Activated CD8-positive, alpha-beta T cell treated with anti-CD3 and anti-CD28 coated beads for 36 hours (primary cell): ENCODE results near the gene PKDCC. TPM values are rescaled to one million over a fixed set of nuclear protein-coding genes. Genes with fewer than 3 reads are reported as not detected.

Experiments
- ATAC-seq: fragments of 200-7000 bp; cut with Tn5 transposase; one replicate; pipeline ENCODE4 v1.10.0; 2021; ENCODE audit warnings: mild to moderate bottlenecking, moderate library complexity
- CTCF ChIA-PET: fragments of 350-600 bp; sonication (Branson Sonifier 250); formaldehyde crosslinking; loops from one replicate; lab custom pipeline; 2021; ENCODE audit warnings: antibody characterized with exemption; lab: Charles Lee
- POLR2A ChIA-PET: fragments of 350-600 bp; sonication (Branson Sonifier 250); formaldehyde crosslinking; loops from one replicate; lab custom pipeline; 2021; ENCODE audit warnings: antibody characterized with exemption; lab: Charles Lee
- DNase-seq: peaks from one replicate; pipeline ENCODE4 v3.0.0-alpha.2; 2020
- H3K27ac Mint-ChIP-seq: one replicate; pipeline ENCODE4 v1.8.0; 2021; ENCODE audit warnings: mild to moderate bottlenecking, mixed read lengths
- H3K27me3 Mint-ChIP-seq: one replicate; pipeline ENCODE4 v1.8.0; 2021; ENCODE audit warnings: mixed read lengths
- H3K36me3 Mint-ChIP-seq: one replicate; pipeline ENCODE4 v1.8.0; 2021; ENCODE audit warnings: low read depth, mixed read lengths
- H3K4me1 Mint-ChIP-seq: one replicate; pipeline ENCODE4 v1.8.0; 2021; ENCODE audit warnings: low read depth, mixed read lengths
- H3K4me3 Mint-ChIP-seq: one replicate; pipeline ENCODE4 v1.8.0; 2021; ENCODE audit warnings: mild to moderate bottlenecking, moderate library complexity, mixed read lengths
- H3K9me3 Mint-ChIP-seq: one replicate; pipeline ENCODE4 v1.8.0; 2021; ENCODE audit warnings: mixed read lengths
- intact Hi-C: fragments of 100-400 bp; cut with micrococcal nuclease; formaldehyde crosslinking; loops from one replicate; pipeline ENCODE4 v1.10.0; 2022
- total RNA-seq, 2 experiments: library from RNA; stranded (reverse); gene quantifications; one replicate each; pipeline ENCODE4 v1.2.3, GENCODE V29; 2021
- TF ChIP-seq, protein P1 (sequence below): fragments of 200-600 bp; IDR thresholded peaks from one replicate; pipeline ENCODE4 v1.8.0; 2022; ENCODE audit warnings: antibody characterized with exemption, mild to moderate bottlenecking

PKDCC gene
- total RNA-seq, 2 experiments from 2014 or later: not detected

DNA sequence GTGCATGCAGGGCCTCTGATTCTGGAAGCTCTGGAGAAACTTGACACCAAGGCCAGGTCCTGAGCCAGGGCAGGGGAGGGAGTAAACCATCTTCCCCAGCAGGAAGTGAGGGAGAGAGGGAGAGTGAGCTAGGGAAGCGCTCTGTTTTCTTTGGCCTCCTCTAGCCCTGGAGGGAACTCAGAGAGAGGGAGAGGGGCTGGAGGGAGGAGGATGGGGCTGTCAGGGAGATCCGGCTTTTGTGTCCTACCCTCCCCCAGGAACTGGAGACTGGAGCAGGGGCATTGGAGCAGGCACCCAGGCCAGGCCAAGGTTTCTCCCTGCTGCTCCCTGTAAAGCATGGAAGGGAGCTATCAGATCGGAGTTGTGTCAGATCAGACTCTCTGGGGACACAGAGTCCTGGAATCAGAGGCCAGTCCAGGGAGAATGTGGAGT lies 22.7 kb upstream of the PKDCC start:
- H3K27me3 Mint-ChIP-seq: peaks cover 11% of the 10 kb centered on the region
- no peaks in the 10 kb centered on the region for H3K36me3 Mint-ChIP-seq
- TF ChIP-seq, protein P1, sequence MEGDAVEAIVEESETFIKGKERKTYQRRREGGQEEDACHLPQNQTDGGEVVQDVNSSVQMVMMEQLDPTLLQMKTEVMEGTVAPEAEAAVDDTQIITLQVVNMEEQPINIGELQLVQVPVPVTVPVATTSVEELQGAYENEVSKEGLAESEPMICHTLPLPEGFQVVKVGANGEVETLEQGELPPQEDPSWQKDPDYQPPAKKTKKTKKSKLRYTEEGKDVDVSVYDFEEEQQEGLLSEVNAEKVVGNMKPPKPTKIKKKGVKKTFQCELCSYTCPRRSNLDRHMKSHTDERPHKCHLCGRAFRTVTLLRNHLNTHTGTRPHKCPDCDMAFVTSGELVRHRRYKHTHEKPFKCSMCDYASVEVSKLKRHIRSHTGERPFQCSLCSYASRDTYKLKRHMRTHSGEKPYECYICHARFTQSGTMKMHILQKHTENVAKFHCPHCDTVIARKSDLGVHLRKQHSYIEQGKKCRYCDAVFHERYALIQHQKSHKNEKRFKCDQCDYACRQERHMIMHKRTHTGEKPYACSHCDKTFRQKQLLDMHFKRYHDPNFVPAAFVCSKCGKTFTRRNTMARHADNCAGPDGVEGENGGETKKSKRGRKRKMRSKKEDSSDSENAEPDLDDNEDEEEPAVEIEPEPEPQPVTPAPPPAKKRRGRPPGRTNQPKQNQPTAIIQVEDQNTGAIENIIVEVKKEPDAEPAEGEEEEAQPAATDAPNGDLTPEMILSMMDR: no peak
- intact Hi-C loops: no loop called here
- H3K4me3 Mint-ChIP-seq: no peak overlapping the region
- no peaks in the 10 kb centered on the region for H3K4me1 Mint-ChIP-seq
- POLR2A ChIA-PET: interaction anchor here (0.9 kb wide), 1 partner anchor 11 kb away, joined by 3 read pairs; no protein-coding TSS in a partner anchor
- ATAC-seq (no peak), DNase-seq (no peak)
- H3K9me3 Mint-ChIP-seq: no peaks in the 10 kb centered on the region
- CTCF ChIA-PET: no interaction called here
- H3K27ac Mint-ChIP-seq: no peak overlapping the region

DNA sequence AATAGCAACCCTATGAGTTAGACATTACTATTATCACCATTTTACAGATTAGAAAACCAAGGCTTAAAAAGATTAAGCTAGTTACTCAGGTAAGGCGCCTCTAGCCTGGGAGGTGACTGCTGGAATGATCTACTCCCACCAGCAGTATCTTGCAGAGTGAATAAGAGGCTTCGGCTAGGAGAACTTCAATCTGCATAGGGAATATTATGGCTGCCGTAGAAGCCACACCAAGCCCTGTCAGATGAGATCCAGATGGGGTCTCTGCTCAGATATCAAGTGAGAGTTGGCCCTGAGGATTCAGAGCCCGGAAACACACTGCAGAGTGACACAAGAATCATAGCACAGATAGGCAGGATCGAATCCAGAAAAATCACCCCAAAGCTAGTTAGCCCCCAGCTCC lies 21.5 kb upstream of the PKDCC start:
- no peak overlapping the region for H3K4me3 Mint-ChIP-seq
- no peak overlapping the region for H3K27ac Mint-ChIP-seq
- DNase-seq: no peak
- ATAC-seq: no peak
- TF ChIP-seq, protein P1: no peak
- POLR2A ChIA-PET: no interaction called here
- H3K4me1 Mint-ChIP-seq: no peaks in the 10 kb centered on the region
- CTCF ChIA-PET: no interaction called here
- peaks cover 11% of the 10 kb centered on the region for H3K27me3 Mint-ChIP-seq
- intact Hi-C loops: no loop called here
- H3K36me3 Mint-ChIP-seq: no peaks in the 10 kb centered on the region
- no peaks in the 10 kb centered on the region for H3K9me3 Mint-ChIP-seq

DNA sequence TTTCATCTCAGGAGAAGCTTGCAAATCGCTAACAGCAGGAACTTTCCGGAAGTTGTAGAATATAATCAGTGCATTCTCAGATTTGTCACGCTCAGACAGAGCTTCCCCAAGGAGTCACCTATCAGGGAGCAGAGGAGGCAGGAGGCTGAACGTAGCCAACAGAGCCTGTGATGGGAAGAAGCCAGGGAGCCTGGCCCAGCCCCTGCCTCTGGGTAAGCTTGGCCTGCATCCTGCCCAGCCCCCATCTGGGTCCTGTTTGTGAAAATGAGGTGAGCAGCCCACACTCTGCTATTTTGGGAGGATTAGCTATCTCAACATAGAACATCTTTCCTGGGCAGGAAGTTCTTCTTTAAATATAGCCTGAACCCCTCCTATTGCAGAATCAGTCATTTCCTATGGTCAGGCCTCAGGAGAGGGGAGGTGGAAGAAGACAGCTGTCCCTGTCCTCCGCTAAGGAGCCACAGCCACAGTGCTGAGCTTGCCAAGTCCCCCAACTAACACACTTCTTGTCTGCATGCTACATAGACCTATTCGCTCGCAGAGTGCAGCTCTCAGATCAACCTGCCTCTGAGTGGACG lies 19.2 kb upstream of the PKDCC start:
- TF ChIP-seq, protein P1: no peak
- no peaks in the 10 kb centered on the region for H3K36me3 Mint-ChIP-seq
- ATAC-seq: no peak
- intact Hi-C loops: no loop called here
- ChIA-PET CTCF (interaction anchor here (0.8 to 1.3 kb wide), 2 partner anchors 58 to 61 kb away, joined by 3 read pairs; no protein-coding TSS in a partner anchor), POLR2A (no interaction called here)
- no peak overlapping the region for H3K27ac Mint-ChIP-seq
- H3K4me1 Mint-ChIP-seq: no peaks in the 10 kb centered on the region
- H3K9me3 Mint-ChIP-seq: no peaks in the 10 kb centered on the region
- H3K27me3 Mint-ChIP-seq: peaks cover 15% of the 10 kb centered on the region
- DNase-seq: no peak
- no peak overlapping the region for H3K4me3 Mint-ChIP-seq

DNA sequence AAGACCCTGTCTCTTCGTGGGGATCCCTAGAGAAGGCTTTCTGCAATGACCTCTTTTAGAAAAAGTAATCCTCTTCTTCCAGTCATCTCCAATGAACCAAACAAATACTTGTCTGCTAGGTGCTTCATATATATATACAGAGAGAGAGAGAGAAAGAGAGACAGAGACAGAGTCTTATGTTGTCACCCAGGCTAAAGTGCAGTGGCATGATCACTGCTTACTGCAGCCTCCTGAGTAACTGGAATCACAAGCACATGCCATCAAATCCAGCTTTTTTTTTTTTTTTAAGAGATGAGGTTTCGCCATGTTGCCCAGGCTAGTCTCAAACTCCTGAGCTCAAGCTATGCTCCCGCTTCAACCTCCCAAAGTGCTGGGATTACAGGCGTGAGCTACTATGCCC lies 18.6 kb upstream of the PKDCC start:
- Mint-ChIP-seq H3K4me3 (no peak overlapping the region), H3K27me3 (peaks cover 15% of the 10 kb centered on the region), H3K36me3 (no peaks in the 10 kb centered on the region), H3K4me1 (no peaks in the 10 kb centered on the region), H3K9me3 (no peaks in the 10 kb centered on the region), H3K27ac (no peak overlapping the region)
- ChIA-PET CTCF (interaction anchor here (0.8 kb wide), 1 partner anchor 57 kb away, joined by 3 read pairs; no protein-coding TSS in a partner anchor), POLR2A (no interaction called here)
- no peak for ATAC-seq
- DNase-seq: no peak
- intact Hi-C loops: no loop called here
- TF ChIP-seq, protein P1: no peak

DNA sequence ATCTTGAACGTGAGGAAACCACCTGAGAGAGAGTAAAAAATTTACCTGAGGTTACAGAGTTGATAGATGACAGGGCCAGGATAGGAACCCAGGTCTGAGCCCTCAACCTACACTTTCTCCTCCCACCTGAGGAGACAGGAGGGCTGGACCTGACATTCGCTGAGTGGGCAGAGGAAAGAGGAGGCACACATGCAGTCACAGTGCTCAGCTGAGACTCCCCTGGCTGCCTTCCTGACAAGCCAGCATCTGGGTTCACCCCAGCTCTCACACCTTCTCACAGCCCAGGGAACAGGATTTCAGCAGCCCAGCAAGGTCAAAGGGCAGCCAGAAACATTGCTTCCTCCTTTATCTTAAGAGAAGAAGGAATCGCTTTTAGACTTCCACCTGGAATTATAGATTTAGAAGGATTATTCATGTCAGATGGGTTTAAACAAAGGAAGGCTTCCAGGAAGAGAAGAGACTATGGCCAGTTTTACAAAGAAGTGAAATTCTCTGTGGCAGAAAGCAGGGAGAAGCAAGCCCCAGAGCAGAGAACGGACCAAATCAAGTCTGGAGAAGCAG lies 18.1 kb upstream of the PKDCC start:
- intact Hi-C loops: no loop called here
- Mint-ChIP-seq H3K27me3 (peaks cover 14% of the 10 kb centered on the region), H3K9me3 (no peaks in the 10 kb centered on the region), H3K27ac (no peak overlapping the region), H3K4me1 (no peaks in the 10 kb centered on the region), H3K36me3 (no peaks in the 10 kb centered on the region), H3K4me3 (no peak overlapping the region)
- DNase-seq (no peak), ATAC-seq (no peak)
- ChIA-PET CTCF (no interaction called here), POLR2A (no interaction called here)
- TF ChIP-seq, protein P1: no peak
